ENCODE results near the gene TRIM15.

Gene TRIM15

GRCh38 chr6:30145818-30146217 lies 17.5 kb upstream of the TRIM15 start:
- DNase-seq (ENCODE audit: low read depth in 2 of 2): no peak

- DNase-seq (ENCODE audit: low read depth in 2 of 2): no peak
These were observed 16.2 kb upstream of the TRIM15 start for GRCh38 chr6:30147096-30147495.

GRCh38 chr6:30149234-30149633 lies 14.1 kb upstream of the TRIM15 start:
- no peak for DNase-seq (ENCODE audit: low read depth in 2 of 2)

- DNase-seq (ENCODE audit: low read depth in 2 of 2): no peak
These were observed 13.3 kb upstream of the TRIM15 start for GRCh38 chr6:30149858-30150550.

- no peak for DNase-seq (ENCODE audit: low read depth in 2 of 2)
These were observed 12.5 kb upstream of the TRIM15 start for GRCh38 chr6:30150671-30151395.

GRCh38 chr6:30151580-30151979 lies 11.8 kb upstream of the TRIM15 start:
- no peak for DNase-seq (ENCODE audit: low read depth in 2 of 2)

- no peak for DNase-seq (ENCODE audit: low read depth in 2 of 2)
These were observed 11.2 kb upstream of the TRIM15 start for GRCh38 chr6:30152016-30152673.

GRCh38 chr6:30152910-30153610 lies 10.3 kb upstream of the TRIM15 start:
- no peak for DNase-seq (ENCODE audit: low read depth in 2 of 2)

GRCh38 chr6:30154061-30154460 lies 9.3 kb upstream of the TRIM15 start:
- no peak for DNase-seq (ENCODE audit: low read depth in 2 of 2)

- peak; percentile 74 to 77 for DNase-seq (ENCODE audit: low read depth in 2 of 2)
These were observed 8.4 kb upstream of the TRIM15 start for GRCh38 chr6:30154709-30155519.

GRCh38 chr6:30155520-30156261 lies 7.7 kb upstream of the TRIM15 start:
- no peak for DNase-seq (ENCODE audit: low read depth in 2 of 2)

GRCh38 chr6:30156262-30156599 lies 7.1 kb upstream of the TRIM15 start:
- no peak for DNase-seq (ENCODE audit: low read depth in 2 of 2)

- DNase-seq (ENCODE audit: low read depth in 2 of 2): no peak
These were observed 6.6 kb upstream of the TRIM15 start for GRCh38 chr6:30156774-30157173.

- DNase-seq (ENCODE audit: low read depth in 2 of 2): no peak
These were observed 5.8 kb upstream of the TRIM15 start for GRCh38 chr6:30157581-30157980.

- DNase-seq (ENCODE audit: low read depth in 2 of 2): no peak
These were observed 5.3 kb upstream of the TRIM15 start for GRCh38 chr6:30157999-30158398.

GRCh38 chr6:30158475-30159040 lies 4.8 kb upstream of the TRIM15 start:
- no peak for DNase-seq (ENCODE audit: low read depth in 2 of 2)

GRCh38 chr6:30160008-30160784 lies 3.1 kb upstream of the TRIM15 start:
- DNase-seq (ENCODE audit: low read depth in 2 of 2): no peak

- DNase-seq (ENCODE audit: low read depth in 2 of 2): no peak
These were observed 2.4 kb upstream of the TRIM15 start, which contains the start of gene TRIM10 for GRCh38 chr6:30160785-30161531. Gene TRIM10 (minus strand): TSS chr6:30161211. CDS start chr6:30160858, 353 bp downstream.
